Left ventricle myocardium inferior (tissue), 1 donor: ENCODE data around the gene GPC6. TPM values are rescaled to one million over a fixed set of nuclear protein-coding genes. Genes with fewer than 3 reads are reported as not detected.

Experiments used
- DNase-seq: peaks from one replicate; pipeline ENCODE4 v3.0.0-alpha.2; 2020
- H3K27ac ChIP-seq: fragments of 200-600 bp; replicated peaks from 2 replicates; pipeline ENCODE4 v1.8.0; 2021
- H3K27me3 ChIP-seq: fragments of 200-600 bp; 2 replicates; pipeline ENCODE4 v1.8.0; 2021; ENCODE audit warnings: low read depth
- H3K36me3 ChIP-seq: fragments of 200-600 bp; 2 replicates; pipeline ENCODE4 v1.8.0; 2021
- H3K4me1 ChIP-seq: fragments of 200-600 bp; 2 replicates; pipeline ENCODE4 v1.8.0; 2021
- H3K4me3 ChIP-seq: fragments of 200-600 bp; 2 replicates; pipeline ENCODE4 v1.8.0; 2021; ENCODE audit warnings: mild to moderate bottlenecking, moderate library complexity
- H3K9me3 ChIP-seq: fragments of 200-600 bp; replicated peaks from 2 replicates; pipeline ENCODE4 v1.8.0; 2021
- intact Hi-C: fragments of 100-400 bp; cut with micrococcal nuclease; formaldehyde crosslinking; loops from one replicate; pipeline ENCODE4 v1.11.0; 2022
- total RNA-seq: library from RNA; stranded (reverse); fragmentation: NEBNext Ultra II Directional; extraction: Animal tissue kit (Norgen Biotek cat#: 25700); gene quantifications from one replicate; pipeline ENCODE4 v1.2.1, GENCODE V29; 2021
- TF ChIP-seq, protein P1 (sequence below): fragments of 200-600 bp; IDR thresholded peaks from 2 replicates; pipeline ENCODE4 v1.8.0; 2021; ENCODE audit warnings: antibody characterized with exemption, mild to moderate bottlenecking, borderline replicate concordance
- donor health status: DM: no; HTN: yes; CAD: no; lungs with severe emphysema.

GPC6 gene
- total RNA-seq, 1 donor from 2014 or later = 1.8 TPM

DNA sequence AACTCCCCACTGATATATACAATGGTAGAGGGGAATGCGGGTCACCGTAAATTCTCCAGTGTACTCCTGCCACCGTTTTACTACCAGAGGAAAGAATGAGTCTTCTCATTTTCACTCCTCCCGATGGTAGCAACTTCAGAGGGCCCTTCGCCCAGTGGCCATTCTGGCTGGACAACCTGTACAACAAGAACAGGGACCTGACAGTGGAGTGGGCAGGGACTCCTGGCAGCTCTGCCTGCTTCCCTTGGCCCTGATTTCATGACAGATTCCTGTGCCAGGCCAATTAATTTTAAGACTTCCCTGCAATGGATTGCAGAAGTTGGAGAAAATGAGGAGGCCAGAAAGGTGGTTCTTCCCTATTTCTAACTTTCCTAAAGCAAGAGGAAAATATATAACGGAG, 148.9 kb downstream of the GPC6 start:
- no peak for DNase-seq
- Histone ChIP-seq H3K4me3 (no peak overlapping the region), H3K27ac (no peak overlapping the region), H3K4me1 (no peaks in the 10 kb centered on the region), H3K27me3 (no peaks in the 10 kb centered on the region), H3K9me3 (no peaks in the 10 kb centered on the region), H3K36me3 (no peaks in the 10 kb centered on the region)
- intact Hi-C loops = no loop called here
- TF ChIP-seq, protein P1, sequence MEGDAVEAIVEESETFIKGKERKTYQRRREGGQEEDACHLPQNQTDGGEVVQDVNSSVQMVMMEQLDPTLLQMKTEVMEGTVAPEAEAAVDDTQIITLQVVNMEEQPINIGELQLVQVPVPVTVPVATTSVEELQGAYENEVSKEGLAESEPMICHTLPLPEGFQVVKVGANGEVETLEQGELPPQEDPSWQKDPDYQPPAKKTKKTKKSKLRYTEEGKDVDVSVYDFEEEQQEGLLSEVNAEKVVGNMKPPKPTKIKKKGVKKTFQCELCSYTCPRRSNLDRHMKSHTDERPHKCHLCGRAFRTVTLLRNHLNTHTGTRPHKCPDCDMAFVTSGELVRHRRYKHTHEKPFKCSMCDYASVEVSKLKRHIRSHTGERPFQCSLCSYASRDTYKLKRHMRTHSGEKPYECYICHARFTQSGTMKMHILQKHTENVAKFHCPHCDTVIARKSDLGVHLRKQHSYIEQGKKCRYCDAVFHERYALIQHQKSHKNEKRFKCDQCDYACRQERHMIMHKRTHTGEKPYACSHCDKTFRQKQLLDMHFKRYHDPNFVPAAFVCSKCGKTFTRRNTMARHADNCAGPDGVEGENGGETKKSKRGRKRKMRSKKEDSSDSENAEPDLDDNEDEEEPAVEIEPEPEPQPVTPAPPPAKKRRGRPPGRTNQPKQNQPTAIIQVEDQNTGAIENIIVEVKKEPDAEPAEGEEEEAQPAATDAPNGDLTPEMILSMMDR = no peak

DNA sequence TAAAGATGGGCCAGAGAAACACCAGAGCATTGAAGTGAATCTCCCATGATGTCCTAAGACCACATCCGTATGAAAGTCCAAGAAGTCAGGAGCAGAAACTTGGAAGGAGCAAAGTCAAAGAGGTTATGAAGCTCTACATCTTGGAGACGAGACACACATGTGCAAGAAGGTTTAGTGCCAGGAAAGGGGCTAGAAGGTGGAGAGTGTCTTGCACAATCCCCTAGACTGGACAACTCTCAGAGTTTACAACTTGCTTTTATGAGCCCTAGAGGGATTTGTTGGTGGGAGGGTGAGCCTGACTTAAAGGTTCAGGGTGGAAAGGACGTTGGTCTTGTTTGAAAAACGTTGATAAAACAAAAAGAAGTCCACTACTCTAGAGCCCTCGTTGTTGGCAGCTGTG, 150.6 kb downstream of the GPC6 start:
- intact Hi-C loops = no loop called here

DNA sequence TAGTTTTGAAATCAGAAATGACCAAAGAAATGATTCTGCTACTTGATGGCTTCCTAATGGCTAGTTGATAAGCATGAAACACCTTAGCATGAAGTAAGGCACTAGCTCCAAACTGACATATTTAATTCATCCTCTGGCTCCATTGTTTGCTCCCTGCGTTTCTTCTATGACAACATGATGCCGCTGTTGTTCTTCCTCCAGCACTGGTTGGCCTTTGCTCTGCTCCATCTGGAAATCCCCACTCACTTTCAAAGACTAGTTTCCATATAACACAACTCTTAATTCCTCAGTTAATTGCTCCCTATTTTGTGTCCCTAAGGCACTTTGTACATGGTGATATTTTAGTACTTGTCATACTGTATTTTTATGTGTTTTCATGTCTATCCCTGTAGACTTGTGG, 151.6 kb downstream of the GPC6 start:
- Histone ChIP-seq H3K27me3 (no peaks in the 10 kb centered on the region), H3K9me3 (no peaks in the 10 kb centered on the region), H3K36me3 (no peaks in the 10 kb centered on the region), H3K4me3 (no peak overlapping the region), H3K27ac (no peak overlapping the region), H3K4me1 (no peaks in the 10 kb centered on the region)
- no peak for DNase-seq
- TF ChIP-seq, protein P1 = no peak
- intact Hi-C loops = no loop called here

More for the DNA sequence above, 150.6 kb downstream of the GPC6 start:
- DNase-seq = no peak
- TF ChIP-seq, protein P1 = no peak
- H3K27me3 ChIP-seq = no peaks in the 10 kb centered on the region
- no peaks in the 10 kb centered on the region for H3K9me3 ChIP-seq
- H3K27ac ChIP-seq = no peak overlapping the region
- H3K4me3 ChIP-seq = no peak overlapping the region
- H3K4me1 ChIP-seq = no peaks in the 10 kb centered on the region
- no peaks in the 10 kb centered on the region for H3K36me3 ChIP-seq

DNA sequence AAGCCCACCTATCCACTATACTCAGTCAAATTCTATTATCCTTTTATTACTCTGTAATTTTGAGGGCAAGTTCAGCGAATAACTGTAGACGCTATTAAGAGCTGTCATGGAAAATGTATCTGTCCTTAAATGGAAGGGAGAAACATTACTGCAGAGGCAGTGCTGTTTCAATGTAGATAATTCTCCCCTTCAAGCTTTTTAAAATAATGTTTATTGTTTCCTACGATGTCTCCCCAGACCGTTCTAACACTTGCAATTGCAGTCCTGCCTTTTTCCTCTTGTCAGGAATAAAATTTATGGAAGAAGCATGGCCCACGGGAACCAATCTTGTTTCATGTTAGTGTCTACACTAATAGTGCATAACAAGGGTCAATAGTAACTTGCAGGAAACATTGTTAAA, 159.5 kb downstream of the GPC6 start:
- Histone ChIP-seq H3K36me3 (no peaks in the 10 kb centered on the region), H3K4me3 (no peak overlapping the region), H3K27me3 (no peaks in the 10 kb centered on the region), H3K4me1 (no peaks in the 10 kb centered on the region), H3K9me3 (no peaks in the 10 kb centered on the region), H3K27ac (no peak overlapping the region)
- intact Hi-C loops = no loop called here
- TF ChIP-seq, protein P1 = no peak
- DNase-seq = no peak

DNA sequence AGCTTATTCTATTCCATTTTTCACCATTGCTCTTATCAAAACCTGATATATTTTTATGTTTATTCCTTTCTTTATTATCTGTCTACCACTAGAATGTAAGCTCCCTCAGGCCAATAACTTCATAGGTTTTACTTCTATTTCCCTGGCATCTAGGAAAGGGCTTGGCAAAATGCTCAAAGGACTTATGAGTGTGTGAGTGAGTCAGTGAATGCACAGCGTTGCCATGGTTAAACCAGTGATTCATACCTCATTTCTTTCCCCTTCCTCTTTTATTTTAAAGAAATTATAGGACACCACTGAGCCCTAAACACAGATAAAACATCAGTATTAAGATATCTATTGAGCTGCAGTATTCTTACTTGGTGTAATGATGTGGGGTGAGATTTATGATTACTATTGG, 162.1 kb downstream of the GPC6 start:
- Histone ChIP-seq H3K4me3 (no peak overlapping the region), H3K27me3 (no peaks in the 10 kb centered on the region), H3K4me1 (no peaks in the 10 kb centered on the region), H3K36me3 (no peaks in the 10 kb centered on the region), H3K9me3 (no peaks in the 10 kb centered on the region), H3K27ac (no peak overlapping the region)
- TF ChIP-seq, protein P1 = no peak
- intact Hi-C loops = no loop called here
- no peak for DNase-seq

DNA sequence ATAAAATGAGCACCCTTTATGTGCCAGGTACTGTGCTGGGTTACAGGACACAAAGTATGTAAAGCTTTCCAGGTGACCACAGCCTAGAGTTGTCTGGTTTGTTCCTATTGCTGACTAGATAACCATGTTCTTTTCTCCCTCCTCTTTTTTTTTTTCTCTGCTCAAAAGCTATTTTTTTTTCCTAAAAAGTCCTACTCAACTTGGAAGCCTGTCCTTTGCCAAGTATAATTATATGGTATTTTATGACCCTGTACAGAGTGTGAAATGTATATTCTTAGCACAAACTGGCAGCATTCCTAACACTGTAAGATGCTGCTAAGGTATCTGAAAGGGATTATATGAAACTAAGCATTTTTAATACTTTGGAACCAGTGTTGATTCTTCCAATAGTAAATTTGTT, 171.0 kb downstream of the GPC6 start:
- Histone ChIP-seq H3K9me3 (peaks cover 10% of the 10 kb centered on the region), H3K27me3 (no peaks in the 10 kb centered on the region), H3K4me1 (no peaks in the 10 kb centered on the region), H3K4me3 (no peak overlapping the region), H3K27ac (no peak overlapping the region), H3K36me3 (no peaks in the 10 kb centered on the region)
- no peak for DNase-seq
- intact Hi-C loops = no loop called here
- TF ChIP-seq, protein P1 = no peak
